SK-N-SH treated with all-trans-retinoic acid at 6 μM for 48 hours (cell line): ENCODE measurements around the gene ANKUB1.

ENCODE experiments used
- ATAC-seq: fragments of 200-7000 bp; cut with Tn5 transposase; 3 replicates; pipeline ENCODE4 v1.9.1; 2020; ENCODE audit warnings: mild to moderate bottlenecking, moderate library complexity
- ARNTL ChIP-seq: fragments of 450-650 bp; formaldehyde crosslinking; IDR thresholded peaks from 2 replicates; pipeline ENCODE4 v1.5.0; 2020; ENCODE audit warnings: low read depth, mild to moderate bottlenecking, moderate library complexity, borderline replicate concordance
- BACH2 ChIP-seq: fragments of 250-450 bp; sonication (Bioruptor Pico); IDR thresholded peaks from 2 replicates; pipeline ENCODE4 v1.9.0; 2021; ENCODE audit warnings: mild to moderate bottlenecking, borderline replicate concordance
- CSDC2 ChIP-seq: fragments of 250-450 bp; sonication (Bioruptor Pico); IDR thresholded peaks from 2 replicates; pipeline ENCODE4 v1.5.0; 2020; ENCODE audit warnings: mild to moderate bottlenecking, moderate library complexity
- CSRNP3 ChIP-seq: fragments of 250-450 bp; sonication (Bioruptor Pico); IDR thresholded peaks from 2 replicates; pipeline ENCODE4 v1.5.1; 2021; ENCODE audit warnings: mild to moderate bottlenecking, moderate library complexity
- ESRRG ChIP-seq: fragments of 250-450 bp; sonication (Bioruptor Pico); IDR thresholded peaks from 2 replicates; pipeline ENCODE4 v1.6.1; 2021; ENCODE audit warnings: mild to moderate bottlenecking
- GLIS3 ChIP-seq: fragments of 250-450 bp; sonication (Bioruptor Pico); IDR thresholded peaks from 2 replicates; pipeline ENCODE4 v1.5.0; 2020; ENCODE audit warnings: mild to moderate bottlenecking, moderate library complexity
- ISL1 ChIP-seq: fragments of 250-450 bp; sonication (Bioruptor Pico); IDR thresholded peaks from 2 replicates; pipeline ENCODE4 v2.1.2; 2022; ENCODE audit warnings: mild to moderate bottlenecking, moderate library complexity
- OSR1 ChIP-seq: fragments of 250-450 bp; sonication (Bioruptor Pico); IDR thresholded peaks from 2 replicates; pipeline ENCODE4 v1.8.0; 2022; ENCODE audit warnings: moderate library complexity, mild to moderate bottlenecking, inconsistent platforms
- PATZ1 ChIP-seq: fragments of 250-450 bp; sonication (Bioruptor Pico); IDR thresholded peaks from 2 replicates; pipeline ENCODE4 v1.8.0; 2020; ENCODE audit warnings: mild to moderate bottlenecking, moderate library complexity, borderline replicate concordance
- PPARA ChIP-seq: fragments of 250-450 bp; sonication (Bioruptor Pico); IDR thresholded peaks from 2 replicates; pipeline ENCODE4 v1.5.0; 2020; ENCODE audit warnings: mild to moderate bottlenecking, borderline replicate concordance
- RARB ChIP-seq: fragments of 250-450 bp; sonication (Bioruptor Pico); IDR thresholded peaks from 2 replicates; pipeline ENCODE4 v1.8.0; 2021; ENCODE audit warnings: mild to moderate bottlenecking, moderate library complexity
- SNAI2 ChIP-seq: fragments of 250-450 bp; sonication (Bioruptor Pico); IDR thresholded peaks from 2 replicates; pipeline ENCODE4 v1.5.0; 2020; ENCODE audit warnings: mild to moderate bottlenecking, moderate library complexity
- TCF4 ChIP-seq: fragments of 250-450 bp; sonication (Bioruptor Pico); IDR thresholded peaks from 2 replicates; pipeline ENCODE4 v1.8.0; 2021; ENCODE audit warnings: mild to moderate bottlenecking, moderate library complexity, borderline replicate concordance
- TOX ChIP-seq: fragments of 250-450 bp; sonication (Bioruptor Pico); IDR thresholded peaks from 2 replicates; pipeline ENCODE4 v1.8.0; 2021; ENCODE audit warnings: mild to moderate bottlenecking, moderate library complexity, borderline replicate concordance
- ZC3H10 ChIP-seq: fragments of 250-450 bp; sonication (Bioruptor Pico); IDR thresholded peaks from 2 replicates; pipeline ENCODE4 v1.5.1; 2021; ENCODE audit warnings: mild to moderate bottlenecking, moderate library complexity
- ZFP3 ChIP-seq: fragments of 250-450 bp; sonication (Bioruptor Pico); IDR thresholded peaks from 2 replicates; pipeline ENCODE4 v1.5.0; 2020; ENCODE audit warnings: mild to moderate bottlenecking, moderate library complexity
- ZFP30 ChIP-seq: fragments of 450-650 bp; formaldehyde crosslinking; IDR thresholded peaks from 2 replicates; pipeline ENCODE4 v1.5.0; 2022; ENCODE audit warnings: mild to moderate bottlenecking, moderate library complexity
- ZNF565 ChIP-seq: fragments of 450-650 bp; formaldehyde crosslinking; conservative IDR thresholded peaks from 2 replicates; pipeline ENCODE4 v1.5.0; 2020; ENCODE audit warnings: low read depth, mild to moderate bottlenecking, moderate library complexity
- ZNF70 ChIP-seq: fragments of 450-650 bp; formaldehyde crosslinking; IDR thresholded peaks from 2 replicates; pipeline ENCODE4 v1.5.0; 2020; ENCODE audit warnings: mild to moderate bottlenecking, moderate library complexity
- ZNF8 ChIP-seq: fragments of 450-650 bp; formaldehyde crosslinking; IDR thresholded peaks from 2 replicates; pipeline ENCODE4 v1.5.0; 2020; ENCODE audit warnings: mild to moderate bottlenecking, moderate library complexity
- TF ChIP-seq, protein P1 (sequence below): fragments of 250-450 bp; sonication (Bioruptor Pico); IDR thresholded peaks from 2 replicates; pipeline ENCODE4 v1.5.0; 2020; ENCODE audit warnings: mild to moderate bottlenecking, moderate library complexity
- TF ChIP-seq, protein P2 (sequence below): fragments of 250-450 bp; sonication (Bioruptor Pico); IDR thresholded peaks from 2 replicates; pipeline ENCODE4 v1.8.0; 2021; ENCODE audit warnings: low read depth, mild to moderate bottlenecking, moderate library complexity, borderline replicate concordance

The ANKUB1 gene

GRCh38 chr3:149736953-149737205 is 55.5 kb downstream of the ANKUB1 start:
- no peak for TF ChIP-seq CSDC2 (CRISPR knock-in tag)
- TF ChIP-seq ISL1 (CRISPR knock-in tag) = no peak
- no peak for TF ChIP-seq ZFP3 (CRISPR knock-in tag)
- no peak for TF ChIP-seq TCF4 (CRISPR knock-in tag)
- ATAC-seq = no peak

GRCh38 chr3:149736175-149736952 is 56.0 kb downstream of the ANKUB1 start:
- ATAC-seq = peak; percentile 74

GRCh38 chr3:149732234-149732633 is 60.1 kb downstream of the ANKUB1 start:
- ATAC-seq = no peak
- TF ChIP-seq PATZ1 (CRISPR knock-in tag) (no peak), TOX (no peak), TCF4 (CRISPR knock-in tag) (no peak), ESRRG (CRISPR knock-in tag) (no peak)
- TF ChIP-seq, protein P1, sequence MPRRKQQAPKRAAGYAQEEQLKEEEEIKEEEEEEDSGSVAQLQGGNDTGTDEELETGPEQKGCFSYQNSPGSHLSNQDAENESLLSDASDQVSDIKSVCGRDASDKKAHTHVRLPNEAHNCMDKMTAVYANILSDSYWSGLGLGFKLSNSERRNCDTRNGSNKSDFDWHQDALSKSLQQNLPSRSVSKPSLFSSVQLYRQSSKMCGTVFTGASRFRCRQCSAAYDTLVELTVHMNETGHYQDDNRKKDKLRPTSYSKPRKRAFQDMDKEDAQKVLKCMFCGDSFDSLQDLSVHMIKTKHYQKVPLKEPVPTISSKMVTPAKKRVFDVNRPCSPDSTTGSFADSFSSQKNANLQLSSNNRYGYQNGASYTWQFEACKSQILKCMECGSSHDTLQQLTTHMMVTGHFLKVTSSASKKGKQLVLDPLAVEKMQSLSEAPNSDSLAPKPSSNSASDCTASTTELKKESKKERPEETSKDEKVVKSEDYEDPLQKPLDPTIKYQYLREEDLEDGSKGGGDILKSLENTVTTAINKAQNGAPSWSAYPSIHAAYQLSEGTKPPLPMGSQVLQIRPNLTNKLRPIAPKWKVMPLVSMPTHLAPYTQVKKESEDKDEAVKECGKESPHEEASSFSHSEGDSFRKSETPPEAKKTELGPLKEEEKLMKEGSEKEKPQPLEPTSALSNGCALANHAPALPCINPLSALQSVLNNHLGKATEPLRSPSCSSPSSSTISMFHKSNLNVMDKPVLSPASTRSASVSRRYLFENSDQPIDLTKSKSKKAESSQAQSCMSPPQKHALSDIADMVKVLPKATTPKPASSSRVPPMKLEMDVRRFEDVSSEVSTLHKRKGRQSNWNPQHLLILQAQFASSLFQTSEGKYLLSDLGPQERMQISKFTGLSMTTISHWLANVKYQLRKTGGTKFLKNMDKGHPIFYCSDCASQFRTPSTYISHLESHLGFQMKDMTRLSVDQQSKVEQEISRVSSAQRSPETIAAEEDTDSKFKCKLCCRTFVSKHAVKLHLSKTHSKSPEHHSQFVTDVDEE (CRISPR knock-in tag) = no peak
- TF ChIP-seq, all 23 proteins: peak for 0

More at GRCh38 chr3:149736175-149736952, 56.0 kb downstream of the ANKUB1 start:
- TF ChIP-seq PPARA (CRISPR knock-in tag) (no peak), ZNF565 (CRISPR knock-in tag) (no peak), ISL1 (CRISPR knock-in tag) (no peak)
- TF ChIP-seq, protein P2, sequence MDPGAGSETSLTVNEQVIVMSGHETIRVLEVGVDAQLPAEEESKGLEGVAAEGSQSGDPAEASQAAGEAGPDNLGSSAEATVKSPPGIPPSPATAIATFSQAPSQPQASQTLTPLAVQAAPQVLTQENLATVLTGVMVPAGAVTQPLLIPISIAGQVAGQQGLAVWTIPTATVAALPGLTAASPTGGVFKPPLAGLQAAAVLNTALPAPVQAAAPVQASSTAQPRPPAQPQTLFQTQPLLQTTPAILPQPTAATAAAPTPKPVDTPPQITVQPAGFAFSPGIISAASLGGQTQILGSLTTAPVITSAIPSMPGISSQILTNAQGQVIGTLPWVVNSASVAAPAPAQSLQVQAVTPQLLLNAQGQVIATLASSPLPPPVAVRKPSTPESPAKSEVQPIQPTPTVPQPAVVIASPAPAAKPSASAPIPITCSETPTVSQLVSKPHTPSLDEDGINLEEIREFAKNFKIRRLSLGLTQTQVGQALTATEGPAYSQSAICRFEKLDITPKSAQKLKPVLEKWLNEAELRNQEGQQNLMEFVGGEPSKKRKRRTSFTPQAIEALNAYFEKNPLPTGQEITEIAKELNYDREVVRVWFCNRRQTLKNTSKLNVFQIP = no peak

GRCh38 chr3:149727656-149728055 is 64.7 kb downstream of the ANKUB1 start:
- no peak for ATAC-seq
- TF ChIP-seq BACH2 (CRISPR knock-in tag) (no peak), ISL1 (CRISPR knock-in tag) (no peak), RARB (CRISPR knock-in tag) (no peak), PATZ1 (CRISPR knock-in tag) (no peak), TCF4 (CRISPR knock-in tag) (no peak), GLIS3 (CRISPR knock-in tag) (no peak), CSRNP3 (CRISPR knock-in tag) (no peak), ZNF70 (no peak), ZNF8 (CRISPR knock-in tag) (no peak), ZFP3 (CRISPR knock-in tag) (no peak), TOX (no peak), ZFP30 (CRISPR knock-in tag) (no peak), SNAI2 (no peak), OSR1 (no peak), ZNF565 (CRISPR knock-in tag) (no peak), ARNTL (CRISPR knock-in tag) (no peak), ZC3H10 (CRISPR knock-in tag) (no peak), CSDC2 (CRISPR knock-in tag) (no peak)
- TF ChIP-seq, protein P1 (CRISPR knock-in tag) = no peak
